ENCODE data around the gene CECR2.

Gene CECR2

DNA sequence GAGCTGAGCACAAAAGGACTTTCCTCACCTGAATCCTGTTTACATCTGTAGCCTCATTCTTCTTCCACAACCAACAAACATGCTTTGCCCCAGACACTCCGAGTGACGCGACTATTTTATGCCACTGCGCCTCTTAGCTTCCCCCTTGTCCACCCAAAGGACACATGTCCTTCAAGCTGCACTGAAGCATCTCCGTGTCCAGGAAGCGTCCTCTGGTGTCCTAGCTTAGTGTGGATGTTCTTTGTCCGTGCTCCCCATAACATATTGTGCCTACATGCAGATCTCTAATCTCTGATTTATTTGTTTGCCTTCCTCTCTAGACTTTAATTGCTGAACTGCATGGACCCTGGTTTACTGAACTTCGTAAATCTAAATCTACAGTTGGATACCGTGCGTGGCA, 20.1 kb upstream of the CECR2 start:
- no peak overlapping the region for H3K27ac Mint-ChIP-seq
- H3K4me3 Mint-ChIP-seq: no peak overlapping the region
- peaks cover 0 to 6% of the 10 kb centered on the region in 2 donors for H3K27me3 Mint-ChIP-seq
- DNase-seq: no peak
- H3K36me3 Mint-ChIP-seq: no peaks in the 10 kb centered on the region
- peaks cover 0 to 3% of the 10 kb centered on the region in 2 donors for H3K4me1 Mint-ChIP-seq
- ATAC-seq (replicated peaks): no peak
- no peaks in the 10 kb centered on the region for H3K9me3 Mint-ChIP-seq

DNA sequence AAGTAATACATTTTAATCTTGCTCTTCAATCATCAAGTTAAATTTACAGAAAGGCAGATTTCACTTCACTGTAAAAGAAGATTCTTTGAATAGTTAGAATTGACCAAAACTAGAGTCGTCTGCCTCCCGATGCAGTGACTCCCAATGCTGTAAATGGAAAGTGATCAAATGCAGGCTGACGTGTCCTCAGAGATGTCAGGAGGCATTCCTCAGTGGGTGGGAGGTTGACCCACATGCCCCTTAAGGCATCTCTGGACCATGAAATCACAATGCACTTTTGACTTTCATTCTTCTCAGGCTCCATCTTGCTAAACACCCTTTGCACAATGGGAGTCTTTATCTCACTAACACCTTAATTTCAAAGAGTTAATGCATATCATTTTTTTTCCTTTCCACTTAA, 19.0 kb upstream of the CECR2 start:
- no peak overlapping the region for H3K27ac Mint-ChIP-seq
- ATAC-seq (replicated peaks): no peak

DNA sequence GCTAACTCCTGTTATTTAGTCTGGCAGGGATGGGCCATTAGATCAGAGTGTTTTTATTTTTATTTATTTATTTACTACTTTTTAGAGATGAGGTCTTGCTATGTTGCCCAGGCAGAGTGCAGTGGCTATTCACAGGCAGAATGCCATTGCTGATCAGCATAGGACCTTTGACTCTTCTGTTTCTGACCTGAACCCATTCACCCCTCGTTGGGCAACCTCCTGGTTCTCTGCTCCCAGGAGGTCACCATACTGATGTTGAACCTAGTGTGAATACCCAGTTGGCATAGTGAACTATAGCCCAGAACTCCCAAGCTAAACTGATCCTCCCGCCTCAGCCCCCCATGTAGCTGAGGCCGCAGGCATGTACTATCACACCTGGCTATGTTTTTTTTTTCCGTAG, 16.5 kb upstream of the CECR2 start:
- H3K4me3 Mint-ChIP-seq: no peak overlapping the region

More for the DNA sequence above, 19.0 kb upstream of the CECR2 start:
- DNase-seq: no peak
- peaks cover 0 to 3% of the 10 kb centered on the region in 2 donors for H3K4me1 Mint-ChIP-seq
- no peak overlapping the region for H3K4me3 Mint-ChIP-seq
- no peaks in the 10 kb centered on the region for H3K36me3 Mint-ChIP-seq
- peaks cover 0 to 6% of the 10 kb centered on the region in 2 donors for H3K27me3 Mint-ChIP-seq
- H3K9me3 Mint-ChIP-seq: no peaks in the 10 kb centered on the region

DNA sequence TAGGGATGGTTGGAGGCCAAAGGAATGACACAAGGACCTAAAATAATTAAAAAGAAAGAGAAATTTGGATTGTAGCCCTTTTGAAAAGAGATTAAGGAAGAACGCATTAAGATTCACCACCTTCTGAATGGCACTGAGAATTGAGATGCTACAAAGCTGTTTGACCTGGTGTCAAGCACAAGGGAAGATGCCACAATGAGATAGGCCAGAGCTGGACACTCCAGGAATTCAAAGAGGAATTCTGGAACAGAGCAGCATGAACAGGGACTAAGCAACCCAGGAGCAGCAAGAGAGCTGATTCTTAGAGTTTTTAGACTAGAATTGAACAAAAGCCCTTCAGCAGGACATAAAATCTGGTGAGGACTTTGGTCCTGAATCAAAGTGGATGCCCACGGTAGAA, 11.6 kb upstream of the CECR2 start:
- no peak overlapping the region for H3K4me3 Mint-ChIP-seq
- H3K27ac Mint-ChIP-seq: no peak overlapping the region
- H3K4me1 Mint-ChIP-seq: no peaks in the 10 kb centered on the region
- H3K9me3 Mint-ChIP-seq: no peaks in the 10 kb centered on the region
- no peak for ATAC-seq (replicated peaks)
- no peaks in the 10 kb centered on the region for H3K36me3 Mint-ChIP-seq
- DNase-seq: no peak
- peaks cover 1 to 5% of the 10 kb centered on the region in 2 donors for H3K27me3 Mint-ChIP-seq

More for the DNA sequence above, 16.5 kb upstream of the CECR2 start:
- peaks cover 0 to 3% of the 10 kb centered on the region in 2 donors for H3K4me1 Mint-ChIP-seq
- no peak overlapping the region for H3K27ac Mint-ChIP-seq
- DNase-seq: no peak
- H3K27me3 Mint-ChIP-seq: peaks cover 0 to 6% of the 10 kb centered on the region in 2 donors
- no peak for ATAC-seq (replicated peaks)
- H3K9me3 Mint-ChIP-seq: no peaks in the 10 kb centered on the region
- H3K36me3 Mint-ChIP-seq: no peaks in the 10 kb centered on the region

DNA sequence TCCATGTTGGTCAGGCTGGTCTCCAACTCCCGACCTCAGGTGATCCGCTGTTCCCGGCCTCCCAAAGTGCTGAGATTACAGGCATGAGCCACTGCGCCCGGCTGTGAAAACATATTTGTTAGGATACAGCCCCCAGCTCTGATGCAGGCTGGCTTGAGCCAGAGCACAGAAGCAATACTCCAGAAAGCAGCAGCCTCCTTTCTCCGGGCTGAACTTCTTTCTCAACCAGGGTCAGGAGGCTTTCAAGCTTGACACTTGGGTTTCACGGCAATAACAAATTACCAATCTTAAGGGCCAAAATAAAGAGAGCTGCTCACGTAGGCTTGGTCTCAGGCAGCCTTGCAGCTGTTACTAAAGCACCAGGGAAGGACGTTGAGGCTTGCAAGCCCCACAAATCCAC, 10.8 kb upstream of the CECR2 start:
- DNase-seq (no peak), ATAC-seq (replicated peaks) (no peak)
- no peaks in the 10 kb centered on the region for H3K4me1 Mint-ChIP-seq
- H3K4me3 Mint-ChIP-seq: no peak overlapping the region
- H3K9me3 Mint-ChIP-seq: no peaks in the 10 kb centered on the region
- peaks cover 8% of the 10 kb centered on the region in 2 donors for H3K27me3 Mint-ChIP-seq
- no peaks in the 10 kb centered on the region for H3K36me3 Mint-ChIP-seq
- no peak overlapping the region for H3K27ac Mint-ChIP-seq

DNA sequence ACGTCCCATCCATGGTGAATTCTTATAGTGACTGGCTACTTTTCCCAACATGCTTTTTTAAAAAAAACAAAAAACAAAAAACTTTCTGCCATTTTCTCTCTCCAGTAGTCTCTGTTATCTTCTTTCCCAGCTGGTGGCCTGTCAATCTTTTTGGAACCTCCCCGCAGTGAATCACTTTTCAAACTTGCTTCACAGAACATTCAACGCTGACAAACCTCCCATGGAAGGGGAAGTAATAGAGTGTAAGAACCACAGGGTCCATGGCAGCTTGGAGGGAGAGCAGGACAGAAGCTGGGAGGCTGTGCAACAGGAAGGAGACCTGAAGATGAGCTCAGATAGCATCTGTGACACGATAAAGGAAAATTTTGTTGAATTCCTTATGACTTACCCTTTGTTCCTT, 9.8 kb upstream of the CECR2 start:
- Mint-ChIP-seq H3K4me3 (no peak overlapping the region), H3K4me1 (no peaks in the 10 kb centered on the region), H3K27ac (no peak overlapping the region), H3K9me3 (no peaks in the 10 kb centered on the region), H3K27me3 (peaks cover 8 to 9% of the 10 kb centered on the region in 2 donors), H3K36me3 (no peaks in the 10 kb centered on the region)
- ATAC-seq (replicated peaks) (no peak), DNase-seq (no peak)

DNA sequence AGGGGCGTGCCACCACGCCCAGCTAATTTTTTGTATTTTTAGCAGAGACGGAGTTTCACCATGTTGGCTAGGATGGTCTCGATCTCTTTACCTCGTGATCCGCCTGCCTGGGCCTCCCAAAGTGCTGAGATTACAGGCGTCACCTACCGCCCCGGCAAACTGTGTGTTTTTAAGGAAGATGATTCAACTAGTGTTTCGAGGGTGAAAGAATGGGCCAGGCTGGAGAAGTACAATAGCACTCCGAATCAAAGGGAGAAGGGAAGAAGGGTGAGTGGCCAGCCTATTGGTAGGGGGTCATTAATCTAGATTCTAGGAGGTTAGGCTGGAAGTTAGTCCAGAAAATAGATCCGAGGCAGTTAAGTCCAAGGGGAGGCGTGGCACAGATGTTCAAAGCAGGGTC, 2.9 kb upstream of the CECR2 start:
- Mint-ChIP-seq H3K4me3 (no peak overlapping the region), H3K27ac (no peak overlapping the region), H3K27me3 (peaks cover 35 to 51% of the 10 kb centered on the region in 2 donors), H3K36me3 (no peaks in the 10 kb centered on the region), H3K4me1 (peaks cover 22 to 36% of the 10 kb centered on the region in 2 donors), H3K9me3 (no peaks in the 10 kb centered on the region)
- DNase-seq: no peak
- no peak for ATAC-seq (replicated peaks)

DNA sequence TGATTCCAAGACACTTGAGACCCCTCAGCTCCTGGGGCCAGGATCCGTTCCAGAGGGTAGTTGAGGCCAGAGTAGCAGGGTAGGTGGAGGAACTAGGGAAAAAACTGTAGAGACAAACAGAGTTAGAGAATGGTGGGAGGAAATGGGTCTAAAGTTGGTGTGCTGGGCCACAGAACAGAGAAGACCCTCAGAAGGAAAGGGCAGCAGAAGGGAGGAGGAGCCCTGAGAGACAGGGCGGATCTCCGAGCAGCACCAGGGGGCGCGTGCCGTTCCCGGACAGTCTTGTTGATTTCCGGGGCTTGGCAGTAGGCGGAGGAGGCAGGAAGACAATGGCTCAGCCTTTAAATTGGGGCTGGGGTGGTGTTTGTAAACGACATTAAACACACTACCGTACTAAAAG, 2.4 kb upstream of the CECR2 start:
- peaks cover 35 to 56% of the 10 kb centered on the region in 2 donors for H3K27me3 Mint-ChIP-seq
- no peak for DNase-seq

DNA sequence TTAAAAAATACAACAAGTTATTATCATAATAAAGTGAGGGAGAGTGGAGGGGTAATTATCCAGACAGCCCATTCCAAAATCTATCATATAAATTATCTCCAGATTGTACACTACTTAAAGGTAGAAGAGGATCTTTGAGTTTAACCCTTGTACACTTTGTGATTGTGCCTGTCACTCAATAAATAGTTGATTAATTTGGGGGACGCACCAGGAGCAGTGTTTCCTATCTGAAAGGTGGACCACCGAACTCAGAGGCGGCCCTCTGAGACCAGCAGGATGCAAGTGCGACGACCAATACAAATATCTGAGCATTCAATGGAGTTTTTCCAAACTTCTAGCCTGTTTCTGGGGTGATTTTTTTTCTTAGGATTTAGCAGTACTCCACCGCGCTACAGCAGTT, 1.1 kb upstream of the CECR2 start:
- DNase-seq (no peak), ATAC-seq (replicated peaks) (no peak)
- Mint-ChIP-seq H3K4me1 (peaks cover 22 to 36% of the 10 kb centered on the region in 2 donors), H3K27ac (no peak overlapping the region), H3K27me3 (peaks cover 31 to 53% of the 10 kb centered on the region in 2 donors), H3K36me3 (no peaks in the 10 kb centered on the region), H3K9me3 (no peaks in the 10 kb centered on the region), H3K4me3 (peak overlapping the region; percentile 75 to 78)

More for the DNA sequence above, 2.4 kb upstream of the CECR2 start:
- Mint-ChIP-seq H3K27ac (peak overlapping the region; percentile 2), H3K4me1 (peaks cover 22 to 36% of the 10 kb centered on the region in 2 donors), H3K4me3 (peak overlapping the region; percentile 25 to 28), H3K9me3 (no peaks in the 10 kb centered on the region), H3K36me3 (no peaks in the 10 kb centered on the region)
- peak in 1 of 2 donors; percentile 56 for ATAC-seq (replicated peaks)

DNA sequence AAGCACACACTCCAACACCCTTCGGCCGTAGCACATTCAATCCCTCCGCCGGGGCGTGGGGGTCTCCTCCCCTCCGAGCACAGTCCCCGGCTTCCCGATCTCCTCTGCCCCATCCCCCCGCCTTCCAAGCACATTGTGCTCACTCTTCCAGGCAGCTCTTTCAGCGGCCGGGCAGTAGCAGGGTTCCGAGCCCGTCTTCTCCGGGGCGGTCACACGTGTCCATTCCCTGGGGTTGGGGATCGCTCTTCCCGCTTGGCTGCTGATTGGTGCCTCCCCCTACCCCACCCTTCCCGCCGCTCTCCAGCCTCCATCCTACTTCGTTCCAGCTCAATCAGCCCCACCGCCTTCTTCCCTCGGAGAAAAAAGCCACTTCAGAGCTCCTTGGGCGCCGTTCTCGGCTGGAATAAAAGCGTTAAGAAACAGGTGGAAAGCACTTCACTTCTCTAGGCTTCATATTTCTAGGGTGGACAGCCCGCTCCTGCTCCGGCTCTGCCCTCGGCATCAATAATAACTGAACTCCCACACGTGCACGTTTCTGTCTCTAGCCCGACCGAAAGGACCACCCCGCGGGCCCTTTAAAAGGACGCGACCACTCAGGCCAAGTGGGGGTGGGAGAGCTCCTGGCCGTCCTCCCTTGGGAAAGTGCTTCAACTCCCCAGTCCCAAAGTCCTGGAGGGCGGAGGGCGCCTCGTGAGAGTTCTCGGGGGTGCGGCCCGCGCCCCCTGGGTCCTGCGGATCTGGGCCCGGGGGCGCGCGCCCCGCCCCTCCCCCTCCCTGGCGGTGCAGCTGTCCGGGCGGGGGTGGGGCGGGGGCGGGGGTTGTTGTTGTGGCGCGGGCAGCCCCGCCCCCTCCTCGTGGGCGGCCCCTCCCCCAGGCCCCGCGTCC, 464 bp upstream of the CECR2 start:
- DNase-seq (peak; percentile 11), ATAC-seq (replicated peaks) (peak; percentile 26 to 52)
- Mint-ChIP-seq H3K9me3 (no peaks in the 10 kb centered on the region), H3K4me3 (peak overlapping the region; percentile 75 to 78), H3K4me1 (peaks cover 22 to 36% of the 10 kb centered on the region in 2 donors), H3K27ac (no peak overlapping the region), H3K36me3 (no peaks in the 10 kb centered on the region), H3K27me3 (peaks cover 31 to 51% of the 10 kb centered on the region in 2 donors)

DNA sequence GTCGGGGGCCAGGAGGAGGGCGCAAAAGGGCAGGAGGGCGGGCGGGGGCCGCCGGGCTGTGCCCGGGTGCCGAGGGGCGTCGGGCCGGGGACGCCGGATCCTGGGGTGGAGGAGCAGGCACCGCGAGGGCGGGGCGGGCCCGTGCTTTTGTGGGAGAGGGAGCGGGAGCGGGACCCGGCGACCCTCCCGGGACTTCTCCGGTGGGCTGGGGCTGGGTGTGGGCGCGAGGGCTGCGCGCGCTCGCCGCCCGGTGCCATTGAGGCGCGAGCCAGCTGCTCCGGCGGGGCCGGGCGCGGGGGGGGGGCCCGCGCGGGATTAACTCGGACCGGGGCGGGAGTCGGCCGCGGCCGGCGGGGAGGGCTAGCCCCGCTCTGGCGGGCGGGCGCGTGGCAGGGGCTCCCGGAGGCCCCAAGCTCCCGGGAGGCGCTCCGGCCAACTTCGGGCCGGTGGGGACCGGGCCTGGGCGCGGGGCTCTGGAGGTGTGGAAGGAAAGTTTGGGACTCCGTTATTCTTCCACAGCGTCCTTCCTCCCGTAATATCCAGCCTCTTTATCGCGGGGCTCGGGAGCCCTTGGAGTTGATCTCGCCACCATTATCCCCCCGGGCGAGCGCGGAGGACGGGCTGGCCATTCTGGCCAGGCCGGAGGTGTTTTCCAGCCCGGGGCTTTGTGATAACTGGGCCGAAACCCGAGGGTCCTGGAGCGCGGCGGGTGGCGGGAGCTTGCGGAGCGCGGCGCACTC, 936 bp downstream of the CECR2 start:
- Mint-ChIP-seq H3K27me3 (peaks cover 31 to 45% of the 10 kb centered on the region in 2 donors), H3K9me3 (no peaks in the 10 kb centered on the region), H3K27ac (no peak overlapping the region), H3K4me3 (peak overlapping the region; percentile 72 to 76), H3K4me1 (peaks cover 22 to 36% of the 10 kb centered on the region in 2 donors), H3K36me3 (no peaks in the 10 kb centered on the region)
- peak; percentile 15 to 31 for ATAC-seq (replicated peaks)
- DNase-seq: no peak

DNA sequence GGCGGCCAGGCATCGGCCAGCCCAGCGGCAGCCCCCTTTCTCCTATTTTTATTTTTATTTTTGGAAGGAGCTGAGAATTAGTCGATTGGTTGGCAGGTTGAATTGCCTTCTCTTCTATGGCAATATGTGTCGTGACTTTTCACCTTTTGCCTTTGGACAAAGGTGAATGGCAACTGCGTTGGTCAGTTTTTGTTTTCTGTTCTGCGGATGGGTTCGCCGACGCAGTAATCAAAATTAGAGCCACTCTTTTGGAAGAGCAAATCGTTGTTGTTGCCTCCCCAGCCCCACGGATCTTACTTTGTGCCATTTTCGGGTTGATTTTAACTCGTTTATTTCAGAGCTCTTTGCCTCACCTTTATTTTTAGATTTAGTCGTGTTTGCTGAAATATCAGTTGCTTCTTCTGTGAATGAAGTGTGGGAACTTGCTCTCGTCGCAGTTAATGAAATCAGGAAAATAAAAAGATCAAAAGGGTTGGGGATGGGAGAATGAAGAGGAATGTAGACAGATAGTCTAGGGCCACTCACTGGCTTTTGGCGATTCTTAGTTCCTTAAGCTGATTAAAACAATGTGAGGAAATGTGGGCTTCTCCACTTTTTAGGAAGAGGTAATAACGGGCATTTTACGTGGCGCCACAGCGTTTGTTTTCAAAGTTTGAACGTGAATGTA, 1.6 kb downstream of the CECR2 start:
- Mint-ChIP-seq H3K27me3 (peaks cover 35 to 45% of the 10 kb centered on the region in 2 donors), H3K27ac (no peak overlapping the region), H3K9me3 (no peaks in the 10 kb centered on the region), H3K4me1 (peaks cover 22 to 36% of the 10 kb centered on the region in 2 donors), H3K36me3 (no peaks in the 10 kb centered on the region), H3K4me3 (peak overlapping the region; percentile 72 to 76)
- DNase-seq: no peak
- ATAC-seq (replicated peaks): no peak

DNA sequence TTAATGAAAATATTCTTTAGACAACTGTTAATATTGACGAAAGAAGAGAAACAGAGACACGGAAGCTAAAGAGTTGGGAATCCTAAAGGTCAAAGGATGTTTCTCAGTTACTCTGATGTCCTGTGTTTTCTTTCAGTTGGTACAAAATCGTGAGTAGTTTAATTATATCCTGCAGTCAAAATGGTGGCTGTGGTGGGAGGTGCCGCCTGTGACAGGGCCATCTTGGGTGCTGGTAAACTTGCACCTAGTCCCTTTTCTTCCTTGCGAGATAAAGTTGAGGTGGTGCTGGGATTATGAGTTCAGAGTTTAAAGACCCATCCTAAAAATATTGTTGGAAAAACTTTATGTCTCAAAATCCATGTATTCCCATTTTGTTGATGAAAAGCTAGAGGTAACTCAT, 2.2 kb downstream of the CECR2 start:
- H3K36me3 Mint-ChIP-seq: no peaks in the 10 kb centered on the region
- no peak for DNase-seq
- peaks cover 21 to 35% of the 10 kb centered on the region in 2 donors for H3K4me1 Mint-ChIP-seq
- H3K9me3 Mint-ChIP-seq: no peaks in the 10 kb centered on the region
- peaks cover 36 to 41% of the 10 kb centered on the region in 2 donors for H3K27me3 Mint-ChIP-seq
- no peak for ATAC-seq (replicated peaks)
- H3K4me3 Mint-ChIP-seq: no peak overlapping the region
- no peak overlapping the region for H3K27ac Mint-ChIP-seq

DNA sequence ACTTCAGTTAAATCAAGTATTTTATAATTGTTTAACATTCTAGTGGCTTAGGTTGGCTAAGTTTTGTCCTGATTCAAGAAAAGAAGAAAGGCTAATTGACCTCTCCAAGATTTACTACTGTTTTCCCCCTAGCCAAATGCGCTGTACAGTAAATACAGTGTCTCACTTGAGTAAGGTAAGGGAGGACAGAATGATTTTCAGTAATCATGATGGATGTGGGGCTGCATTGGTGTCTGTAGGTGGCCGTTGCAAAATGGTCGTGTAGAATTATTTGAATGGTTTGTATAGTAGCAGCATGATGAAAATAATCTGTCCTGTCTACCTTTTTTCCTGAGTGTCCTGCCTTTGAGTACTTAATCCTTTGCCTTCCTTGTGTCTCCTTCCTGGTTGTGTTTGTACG, 4.6 kb downstream of the CECR2 start:
- H3K27me3 Mint-ChIP-seq: peaks cover 16 to 19% of the 10 kb centered on the region in 2 donors
- no peak for ATAC-seq (replicated peaks)
- DNase-seq: no peak

More for the DNA sequence above, 4.6 kb downstream of the CECR2 start:
- no peaks in the 10 kb centered on the region for H3K9me3 Mint-ChIP-seq
- H3K36me3 Mint-ChIP-seq: no peaks in the 10 kb centered on the region
- no peak overlapping the region for H3K27ac Mint-ChIP-seq
- H3K4me1 Mint-ChIP-seq: peaks cover 6 to 12% of the 10 kb centered on the region in 2 donors
- no peak overlapping the region for H3K4me3 Mint-ChIP-seq

Data from stimulated activated naive B cell treated with anti-CD40 and anti-IgM and Interleukin-4, amounts not matched to agents 10 μg/mL and 1 μg/mL and 100 μg/mL, for 72 hours (primary cell).